Bronchial epithelial cell (primary cell): ENCODE measurements around the gene CHAC2. TPM values are rescaled to one million over a fixed set of nuclear protein-coding genes. Genes with fewer than 3 reads are reported as not detected.
A peak's percentile ranks its signal among the peaks of the same experiment; 100 is the strongest.

Experiments used
- DNase-seq: peaks from one replicate; pipeline ENCODE4 v3.0.0-alpha.2; 2010; ENCODE audit warnings: low read depth
- FAIRE-seq: peaks from 2 replicates; lab custom pipeline; 2011; peaks lifted over from hg19 to GRCh38; lab: Jason Lieb, UNC
- H3K27me3 ChIP-seq: 2 replicates; pipeline ENCODE4 v1.5.1; 2011; ENCODE audit warnings: low read length; ENCODE audit not compliant: control insufficient read depth, insufficient read depth
- H3K36me3 ChIP-seq: 2 replicates; pipeline ENCODE4 v1.5.1; 2011; ENCODE audit warnings: low read length; ENCODE audit not compliant: control insufficient read depth, insufficient read depth
- H3K4me3 ChIP-seq: 2 replicates; pipeline ENCODE4 v1.5.1; 2011; ENCODE audit warnings: mild to moderate bottlenecking, low read depth, low read length, control low read depth
- CTCF ChIP-seq: IDR thresholded peaks from 2 replicates; pipeline ENCODE4 v1.5.1; 2011; ENCODE audit warnings: mild to moderate bottlenecking, moderate library complexity, low read length, control low read depth, inconsistent platforms; ENCODE audit not compliant: insufficient read depth, severe bottlenecking
- total RNA-seq: library from RNA; depleted of rRNA; stranded (reverse); fragments of >200 nt; gene quantifications from 2 replicates; pipeline ENCODE4 v1.2.1, GENCODE V29; 2014

The CHAC2 gene
- total RNA-seq, 1 donor from 2014 or later, result 5.0 TPM

GRCh38 chr2:53782676-53783075 lies 15.1 kb downstream of the CHAC2 start:
- Histone ChIP-seq H3K4me3 (no peak overlapping the region), H3K36me3 (no peaks in the 10 kb centered on the region), H3K27me3 (no peaks in the 10 kb centered on the region)
- FAIRE-seq (no peak), DNase-seq (no peak)
- no peak for TF ChIP-seq CTCF

- DNase-seq (no peak), FAIRE-seq (no peak)
- no peak overlapping the region for H3K4me3 ChIP-seq
- H3K36me3 ChIP-seq, result no peaks in the 10 kb centered on the region
- TF ChIP-seq CTCF, result no peak
- no peaks in the 10 kb centered on the region for H3K27me3 ChIP-seq
Observed at GRCh38 chr2:53784436-53784835, 16.8 kb downstream of the CHAC2 start.

GRCh38 chr2:53785366-53785765 lies 17.8 kb downstream of the CHAC2 start:
- no peak for TF ChIP-seq CTCF
- no peak for FAIRE-seq
- no peak overlapping the region for H3K4me3 ChIP-seq

GRCh38 chr2:53786352-53786704 lies 18.7 kb downstream of the CHAC2 start:
- Histone ChIP-seq H3K36me3 (no peaks in the 10 kb centered on the region), H3K4me3 (peak overlapping the region; percentile 58), H3K27me3 (no peaks in the 10 kb centered on the region)
- FAIRE-seq (no peak), DNase-seq (peak; percentile 50)
- no peak for TF ChIP-seq CTCF

More at GRCh38 chr2:53785366-53785765, 17.8 kb downstream of the CHAC2 start:
- H3K36me3 ChIP-seq, result no peaks in the 10 kb centered on the region
- no peaks in the 10 kb centered on the region for H3K27me3 ChIP-seq
- DNase-seq, result no peak

- TF ChIP-seq CTCF, result peak; percentile 3
- H3K27me3 ChIP-seq, result no peaks in the 10 kb centered on the region
- H3K4me3 ChIP-seq, result peak within 1 kb of the TSS; percentile 58
- peak; percentile 64 for FAIRE-seq
- DNase-seq, result peak; percentile 41
- no peaks in the 10 kb centered on the region for H3K36me3 ChIP-seq
Observed at GRCh38 chr2:53786705-53787613, 19.4 kb downstream of the CHAC2 start, which contains the start of the genes ASB3 and ERLEC1. TSS of gene ASB3 (minus strand) at chr2:53786953. CDS start at chr2:53765572, 21,381 bp downstream. TSS of gene ERLEC1 (plus strand) at chr2:53787044. CDS start at chr2:53787211, 167 bp downstream.
